Rectal smooth muscle tissue (tissue), 1 donor: ENCODE measurements around the gene AR.
"Not testable (repeated sequence)": the region's sequence is repeated elsewhere in the genome, so short reads cannot be mapped to it uniquely, and the experiment has no call there.

Experiments used
- H3K27ac ChIP-seq: one replicate; pipeline ENCODE4 v1.7.0; 2013; ENCODE audit warnings: low read depth, low read length, inconsistent platforms
- H3K27me3 ChIP-seq: one replicate; pipeline ENCODE4 v1.7.0; 2013; ENCODE audit warnings: low read length; ENCODE audit not compliant: control insufficient read depth, insufficient read depth
- H3K36me3 ChIP-seq: one replicate; pipeline ENCODE4 v1.7.0; 2013; ENCODE audit warnings: low read length; ENCODE audit not compliant: control insufficient read depth, insufficient read depth
- H3K4me1 ChIP-seq: one replicate; pipeline ENCODE4 v1.7.0; 2013; ENCODE audit warnings: low read length; ENCODE audit not compliant: control insufficient read depth, insufficient read depth
- H3K4me3 ChIP-seq: one replicate; pipeline ENCODE4 v1.7.0; 2013; ENCODE audit warnings: low read length
- H3K9ac ChIP-seq: one replicate; pipeline ENCODE4 v1.7.0; 2013; ENCODE audit warnings: low read length

Gene AR

GRCh38 chrX:67613996-67614395, 70.2 kb downstream of the AR start:
- H3K4me1 ChIP-seq: no peaks in the 10 kb centered on the region
- H3K4me3 ChIP-seq: no peak overlapping the region
- no peaks in the 10 kb centered on the region for H3K27me3 ChIP-seq
- H3K9ac ChIP-seq: no peak overlapping the region
- no peak overlapping the region for H3K27ac ChIP-seq
- H3K36me3 ChIP-seq: no peaks in the 10 kb centered on the region

- Histone ChIP-seq H3K27ac (no peak overlapping the region), H3K4me1 (no peaks in the 10 kb centered on the region), H3K9ac (no peak overlapping the region), H3K4me3 (no peak overlapping the region), H3K27me3 (no peaks in the 10 kb centered on the region), H3K36me3 (no peaks in the 10 kb centered on the region)
Measured at GRCh38 chrX:67614423-67614822, 70.6 kb downstream of the AR start.

DNA sequence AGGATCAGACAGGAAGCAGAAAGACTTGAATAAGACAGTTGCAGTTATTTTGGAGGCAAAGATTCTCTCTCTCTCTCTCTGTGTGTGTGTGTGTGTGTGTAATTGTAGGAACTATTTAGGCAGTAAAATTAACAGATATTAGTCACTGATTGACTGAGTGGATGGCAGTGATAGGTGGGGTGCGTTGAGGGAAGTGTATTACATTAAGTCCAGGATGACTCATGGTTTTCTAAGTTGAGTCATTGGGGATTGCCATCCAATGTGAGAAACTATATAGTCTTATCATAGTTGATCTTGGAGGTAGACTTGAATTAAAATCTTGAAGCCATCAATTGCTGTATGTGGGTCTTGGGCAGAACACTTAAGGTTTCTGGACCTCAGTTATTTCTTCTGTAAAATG, 75.4 kb downstream of the AR start:
- Histone ChIP-seq H3K36me3 (no peaks in the 10 kb centered on the region), H3K4me3 (no peak overlapping the region), H3K9ac (no peak overlapping the region)

DNA sequence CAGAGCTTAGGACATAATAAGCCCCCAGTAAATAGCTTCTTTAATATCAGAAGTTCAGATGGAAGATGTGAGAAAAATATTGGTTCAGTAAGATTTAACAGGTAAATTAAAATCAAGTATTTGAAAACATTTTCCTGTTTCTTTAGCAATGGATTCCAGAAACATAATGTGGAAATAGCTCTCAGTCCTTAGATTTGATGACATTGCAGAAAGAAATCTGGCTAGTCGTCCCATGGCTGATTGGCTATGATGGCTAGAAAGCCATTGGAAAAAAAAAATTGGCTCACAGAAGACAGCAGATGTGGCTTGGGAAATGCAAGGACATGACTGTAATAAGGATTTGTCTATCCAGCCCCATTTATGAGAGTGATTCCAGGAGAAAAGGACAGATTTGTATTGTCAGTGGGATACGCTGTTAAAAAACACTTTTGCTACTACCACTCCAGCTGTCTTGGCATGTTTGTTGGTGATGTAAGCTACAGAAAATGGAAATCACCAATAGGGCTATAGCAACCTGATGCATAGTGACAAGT, 78.3 kb downstream of the AR start:
- Histone ChIP-seq H3K4me1 (no peaks in the 10 kb centered on the region), H3K36me3 (no peaks in the 10 kb centered on the region), H3K27ac (no peak overlapping the region), H3K27me3 (no peaks in the 10 kb centered on the region), H3K9ac (no peak overlapping the region), H3K4me3 (no peak overlapping the region)

More for the DNA sequence above, 75.4 kb downstream of the AR start:
- no peaks in the 10 kb centered on the region for H3K27me3 ChIP-seq
- no peaks in the 10 kb centered on the region for H3K4me1 ChIP-seq
- no peak overlapping the region for H3K27ac ChIP-seq

GRCh38 chrX:67624325-67624724, 80.5 kb downstream of the AR start:
- Histone ChIP-seq H3K4me1 (no peaks in the 10 kb centered on the region), H3K27ac (no peak overlapping the region), H3K27me3 (no peaks in the 10 kb centered on the region), H3K36me3 (no peaks in the 10 kb centered on the region), H3K9ac (no peak overlapping the region), H3K4me3 (no peak overlapping the region)

DNA sequence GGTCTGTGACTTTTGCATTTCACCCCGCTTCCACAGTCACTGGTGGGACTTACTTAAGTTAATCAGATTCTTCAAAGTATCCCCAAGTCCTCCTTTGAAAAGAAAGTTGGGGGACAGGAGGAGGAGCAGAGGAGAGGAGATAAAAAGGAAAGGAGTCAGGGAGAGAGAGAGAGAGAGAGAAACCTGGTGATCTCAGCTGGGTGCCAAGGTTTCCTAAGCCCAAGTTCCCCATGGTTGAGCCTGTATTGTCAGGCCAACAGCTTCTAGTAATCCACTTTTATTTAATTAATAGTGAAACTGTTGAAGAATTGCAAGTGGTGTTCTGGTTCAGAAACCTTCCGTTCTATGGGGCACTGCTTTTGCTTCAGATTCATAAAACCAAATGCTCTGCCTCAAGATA, 91.6 kb downstream of the AR start:
- Histone ChIP-seq H3K9ac (no peak overlapping the region), H3K4me1 (no peaks in the 10 kb centered on the region), H3K4me3 (no peak overlapping the region), H3K27me3 (no peaks in the 10 kb centered on the region), H3K27ac (no peak overlapping the region), H3K36me3 (no peaks in the 10 kb centered on the region)

DNA sequence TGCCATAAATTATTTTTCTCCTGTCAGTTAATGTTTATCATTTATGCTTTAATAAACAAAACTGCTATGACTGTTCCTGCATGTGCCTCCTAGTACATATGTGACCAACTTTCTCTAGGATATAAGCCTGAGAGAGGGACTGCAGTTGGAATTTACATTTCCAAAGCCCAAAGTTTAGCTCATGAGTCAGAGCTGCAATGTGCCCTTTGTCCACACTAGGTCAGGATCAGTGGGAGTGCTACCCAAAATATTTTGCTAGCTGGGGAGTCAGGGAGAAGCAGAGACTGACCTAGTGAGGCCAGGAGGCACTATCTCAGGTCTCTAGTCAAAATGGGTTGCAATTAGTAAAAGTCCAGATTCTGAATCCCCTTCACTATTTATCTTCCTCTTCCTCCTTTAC, 92.7 kb downstream of the AR start:
- no peaks in the 10 kb centered on the region for H3K27me3 ChIP-seq
- H3K4me3 ChIP-seq: no peak overlapping the region
- H3K27ac ChIP-seq: no peak overlapping the region
- no peaks in the 10 kb centered on the region for H3K36me3 ChIP-seq
- no peaks in the 10 kb centered on the region for H3K4me1 ChIP-seq
- no peak overlapping the region for H3K9ac ChIP-seq

- H3K9ac ChIP-seq, H3K4me3 ChIP-seq, H3K27ac ChIP-seq, H3K4me1 ChIP-seq, H3K36me3 ChIP-seq, H3K27me3 ChIP-seq: not testable (repeated sequence)
Measured at GRCh38 chrX:67637293-67637692, 93.5 kb downstream of the AR start.

DNA sequence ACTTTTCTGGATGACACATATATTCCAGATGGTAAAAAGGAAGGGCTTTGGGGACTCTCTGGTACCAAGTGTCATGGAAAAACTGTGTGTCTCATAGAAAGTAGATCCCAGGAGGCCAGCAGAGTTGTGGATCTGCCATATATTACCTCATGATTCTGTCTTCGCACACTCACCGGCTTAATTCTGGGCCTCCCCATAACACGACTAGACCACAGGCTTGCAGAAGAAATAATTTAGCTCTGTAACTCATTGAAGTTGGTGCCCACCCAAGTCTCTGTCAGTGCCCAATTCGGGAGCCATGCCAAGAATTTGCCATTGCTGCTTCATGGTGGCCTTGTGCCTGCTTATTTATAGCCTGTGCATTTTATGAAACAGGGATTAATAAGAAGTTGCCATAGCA, 104.5 kb downstream of the AR start:
- no peak overlapping the region for H3K4me3 ChIP-seq
- H3K4me1 ChIP-seq: no peaks in the 10 kb centered on the region
- H3K27me3 ChIP-seq: no peaks in the 10 kb centered on the region
- no peak overlapping the region for H3K27ac ChIP-seq
- H3K9ac ChIP-seq: no peak overlapping the region
- no peaks in the 10 kb centered on the region for H3K36me3 ChIP-seq

- no peaks in the 10 kb centered on the region for H3K27me3 ChIP-seq
- no peak overlapping the region for H3K4me3 ChIP-seq
- H3K27ac ChIP-seq: no peak overlapping the region
- H3K4me1 ChIP-seq: no peaks in the 10 kb centered on the region
- no peak overlapping the region for H3K9ac ChIP-seq
- no peaks in the 10 kb centered on the region for H3K36me3 ChIP-seq
Measured at GRCh38 chrX:67651437-67652142, 107.8 kb downstream of the AR start.

DNA sequence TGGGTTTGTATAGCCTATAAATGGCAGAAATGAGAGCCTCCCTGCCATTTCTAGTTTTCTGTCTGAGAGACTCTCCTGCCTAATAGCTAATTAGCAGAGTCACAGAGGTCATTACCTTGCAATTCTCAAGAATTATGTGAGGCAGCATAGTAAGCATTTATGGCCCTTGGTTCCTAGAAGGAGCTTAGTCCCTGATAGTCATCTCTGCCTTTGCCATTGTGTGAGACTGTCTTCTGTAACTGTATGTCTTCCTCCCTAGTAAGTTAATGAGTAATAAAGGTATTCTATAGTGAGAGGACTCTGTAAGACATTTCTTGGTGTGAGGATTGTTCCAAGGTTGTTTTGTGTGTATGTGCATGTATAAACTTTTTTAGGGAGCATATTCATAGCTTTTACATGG, 108.7 kb downstream of the AR start:
- H3K4me1 ChIP-seq: no peaks in the 10 kb centered on the region
- no peaks in the 10 kb centered on the region for H3K27me3 ChIP-seq
- no peaks in the 10 kb centered on the region for H3K36me3 ChIP-seq
- H3K4me3 ChIP-seq: no peak overlapping the region
- no peak overlapping the region for H3K27ac ChIP-seq
- no peak overlapping the region for H3K9ac ChIP-seq

GRCh38 chrX:67654301-67654700, 110.5 kb downstream of the AR start:
- no peak overlapping the region for H3K4me3 ChIP-seq
- H3K27ac ChIP-seq: no peak overlapping the region
- H3K9ac ChIP-seq: no peak overlapping the region
- H3K36me3 ChIP-seq: no peaks in the 10 kb centered on the region
- no peaks in the 10 kb centered on the region for H3K4me1 ChIP-seq
- no peaks in the 10 kb centered on the region for H3K27me3 ChIP-seq

DNA sequence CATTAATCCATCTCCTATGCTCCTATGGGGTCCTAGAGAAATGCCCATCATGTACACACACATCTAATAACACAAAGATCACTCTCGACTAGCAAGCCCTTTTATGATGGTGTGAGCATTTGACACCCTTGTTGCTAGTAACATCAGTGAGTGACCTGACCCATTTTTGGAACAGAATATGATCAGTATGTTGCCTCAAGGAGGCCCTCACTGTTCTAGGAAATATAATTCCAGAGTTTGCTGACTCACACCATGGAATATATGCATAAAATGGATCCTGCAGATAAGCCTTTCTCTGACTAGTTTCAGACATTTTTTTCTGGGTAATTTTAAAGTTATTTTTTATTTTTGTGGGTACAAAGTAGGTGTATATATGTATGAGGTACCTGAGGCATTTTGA, 121.8 kb downstream of the AR start:
- Histone ChIP-seq H3K36me3 (no peaks in the 10 kb centered on the region), H3K27me3 (no peaks in the 10 kb centered on the region), H3K4me3 (no peak overlapping the region), H3K4me1 (no peaks in the 10 kb centered on the region), H3K27ac (no peak overlapping the region), H3K9ac (no peak overlapping the region)
